HG03342 (cell line): ENCODE data around the gene MYH16.
"Not testable (repeated sequence)": the region's sequence is repeated elsewhere in the genome, so short reads cannot be mapped to it uniquely, and the experiment has no call there.

Experiments used
- ATAC-seq: cut with Tn5 transposase; IDR thresholded peaks from one replicate; pipeline ENCODE4 v1.9.1; 2021; ENCODE audit warnings: mild to moderate bottlenecking, moderate library complexity; ENCODE audit not compliant: unreplicated experiment

The MYH16 gene

DNA sequence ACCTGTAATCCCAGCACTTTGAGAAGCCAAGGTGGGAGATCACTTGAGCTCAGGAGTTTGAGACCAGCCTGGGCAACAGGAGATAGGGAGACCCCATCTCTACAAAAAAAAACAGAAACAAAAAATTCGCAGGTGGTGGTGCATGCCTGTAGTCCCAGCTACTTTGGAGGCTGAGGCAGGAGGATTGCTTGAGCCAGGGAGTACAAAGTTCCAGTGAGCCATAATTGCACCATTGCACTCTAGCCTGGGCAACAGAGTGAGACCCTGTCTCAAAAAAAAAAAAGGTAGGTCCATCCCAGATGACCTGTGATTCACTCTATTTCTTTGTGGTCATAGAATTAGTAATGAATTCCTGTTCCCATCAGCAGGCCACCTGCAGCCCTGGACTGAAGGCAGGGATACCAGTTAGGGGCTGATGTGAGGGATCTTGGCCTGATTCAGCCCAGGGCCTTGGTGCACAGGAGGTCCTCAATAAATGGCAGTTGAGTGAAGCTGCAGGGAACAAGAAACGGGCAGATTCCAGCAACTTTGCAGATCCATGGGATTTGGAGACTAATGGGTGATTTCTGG, at the start of gene MYH16:
Gene MYH16, plus strand, starts transcription at position 364 of the 570 bp plus-strand sequence.
- ATAC-seq = no peak

DNA sequence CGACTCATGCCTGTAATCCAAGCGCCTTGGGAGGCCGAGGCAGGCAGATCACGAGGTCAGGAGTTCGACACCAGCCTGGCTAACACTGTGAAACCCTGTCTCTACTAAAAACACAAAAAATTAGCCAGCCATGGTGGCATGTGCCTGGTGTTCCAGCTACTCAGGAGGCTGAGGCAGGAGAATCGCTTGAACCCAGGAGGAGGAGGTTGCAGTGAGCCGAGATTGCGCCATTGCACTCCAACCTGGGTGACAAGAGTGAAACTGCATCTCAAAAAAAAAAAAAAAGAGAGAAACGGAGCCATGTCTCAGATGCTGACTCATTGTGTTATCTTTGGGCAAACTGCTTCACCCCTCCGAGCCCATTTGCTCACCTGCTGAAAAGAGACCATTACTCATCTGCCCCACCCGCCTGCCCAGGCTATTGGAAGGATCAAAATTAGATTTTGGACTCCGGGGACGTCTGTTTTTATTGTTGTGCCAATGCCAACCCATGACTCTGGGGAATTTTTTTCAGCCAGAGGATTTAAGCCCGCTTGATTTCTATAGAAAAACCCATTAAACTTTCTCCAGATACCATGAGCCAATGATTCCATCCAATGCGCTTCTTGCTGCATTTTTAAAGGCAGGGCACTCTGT, 48.3 kb upstream of the MYH16 start:
- not testable (repeated sequence) for ATAC-seq

DNA sequence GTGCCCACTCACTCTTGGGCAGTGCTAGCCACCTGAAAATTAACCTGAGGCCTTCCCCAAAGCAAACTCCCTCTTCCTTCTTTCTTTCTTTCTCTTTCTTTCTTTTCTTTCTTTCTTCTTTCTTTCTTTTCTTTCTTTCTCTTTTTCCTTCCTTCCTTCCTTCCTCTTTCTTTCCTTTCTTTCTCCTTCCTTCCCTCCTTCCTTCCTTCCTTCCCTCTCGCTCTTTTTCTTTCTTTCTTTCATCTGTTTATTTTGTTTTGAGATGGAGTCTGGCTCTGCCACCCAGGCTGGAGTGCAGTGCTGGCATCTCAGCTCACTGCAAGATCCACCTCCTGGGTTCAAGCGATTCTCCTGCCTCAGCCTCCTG, 47.8 kb upstream of the MYH16 start:
- ATAC-seq = no peak

DNA sequence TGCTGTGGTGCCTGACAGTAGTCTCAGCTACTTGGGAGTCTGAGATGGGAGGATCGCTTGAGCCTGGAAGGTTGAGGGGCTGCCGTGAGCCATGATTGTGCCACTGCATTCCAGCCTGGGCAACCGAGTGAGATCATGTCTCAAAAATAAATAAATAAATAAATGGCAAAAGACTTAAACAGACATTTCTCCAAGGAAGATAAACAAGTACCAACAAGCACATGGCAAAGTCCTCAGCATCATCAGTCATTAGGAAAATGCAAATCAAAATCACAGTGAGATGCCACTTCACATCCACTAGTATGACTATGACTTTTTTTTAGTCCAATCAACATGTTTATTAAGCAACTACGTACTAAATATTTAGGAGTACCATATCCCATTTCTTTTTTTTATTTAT, 43.4 kb upstream of the MYH16 start:
- no peak for ATAC-seq

DNA sequence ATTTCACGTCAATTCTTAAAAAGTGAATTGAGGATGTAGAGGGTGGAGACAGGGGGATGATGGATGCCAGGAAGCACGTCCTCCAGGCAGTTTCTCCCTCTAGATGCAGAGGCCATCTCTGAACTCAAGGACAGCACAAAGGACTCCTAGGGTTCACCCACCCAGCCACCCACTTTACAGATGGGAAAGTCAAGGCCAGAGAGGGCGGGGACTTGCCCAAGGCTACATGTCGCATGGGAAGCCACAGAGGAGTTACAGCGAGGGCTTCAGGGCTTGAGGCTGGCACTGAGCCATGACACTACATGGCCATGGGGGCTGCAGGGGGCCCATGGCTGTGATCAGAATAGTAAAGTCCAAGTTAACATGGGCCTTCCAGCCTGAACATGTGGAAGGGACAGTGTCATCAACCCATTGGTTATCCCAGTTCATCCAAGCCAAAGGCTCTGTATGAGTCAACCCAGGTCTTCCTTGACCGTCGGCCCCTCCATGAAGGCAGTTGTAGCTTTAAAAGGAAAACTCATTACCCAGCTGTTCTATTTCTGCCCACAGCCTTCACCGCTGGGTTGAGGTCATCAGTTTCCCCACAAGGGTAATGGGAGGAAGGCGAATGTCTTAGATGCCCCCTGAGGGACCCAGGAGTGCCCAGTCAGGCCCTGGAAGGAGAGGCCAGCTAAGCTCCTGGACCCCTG, 40.4 kb upstream of the MYH16 start:
- ATAC-seq = no peak

DNA sequence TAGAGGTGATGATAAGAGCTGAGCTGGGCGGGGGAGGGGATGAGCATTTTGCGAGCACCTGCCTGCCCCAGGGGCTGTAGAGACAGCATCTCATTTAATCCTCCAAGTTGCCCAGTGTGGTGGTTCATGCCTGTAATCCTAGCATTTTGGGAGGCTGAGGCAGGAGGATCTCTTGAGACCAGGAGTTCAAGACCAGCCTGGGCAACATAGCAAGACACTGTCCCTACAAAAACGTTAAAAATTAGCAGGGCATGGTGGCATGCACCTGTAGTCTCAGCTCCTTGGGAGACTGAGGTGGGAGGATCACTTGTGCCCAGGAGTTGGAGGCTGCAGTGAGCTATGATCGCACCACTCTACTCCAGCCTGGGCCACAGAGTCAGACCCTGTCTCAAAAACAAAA, 39.7 kb upstream of the MYH16 start:
- ATAC-seq = not testable (repeated sequence)

DNA sequence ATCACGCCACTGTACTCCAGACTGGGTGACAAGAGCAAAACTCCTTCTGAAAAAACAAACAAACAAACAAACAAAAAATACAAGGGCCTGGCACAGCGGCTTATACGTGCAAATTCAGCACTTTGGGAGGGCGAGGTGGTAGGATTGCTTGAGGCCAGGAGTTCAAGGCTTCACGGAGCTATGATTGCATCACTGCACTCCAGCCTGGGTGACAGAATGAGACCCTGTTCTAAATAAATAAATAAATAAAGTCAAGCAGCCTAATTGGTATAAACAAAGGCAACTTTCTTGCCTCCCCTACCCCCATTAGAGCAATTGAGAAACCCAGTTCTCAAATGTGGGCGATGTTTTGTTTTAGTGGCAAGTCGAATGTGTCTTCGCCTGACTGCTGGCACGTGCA, 38.5 kb upstream of the MYH16 start:
- no peak for ATAC-seq

DNA sequence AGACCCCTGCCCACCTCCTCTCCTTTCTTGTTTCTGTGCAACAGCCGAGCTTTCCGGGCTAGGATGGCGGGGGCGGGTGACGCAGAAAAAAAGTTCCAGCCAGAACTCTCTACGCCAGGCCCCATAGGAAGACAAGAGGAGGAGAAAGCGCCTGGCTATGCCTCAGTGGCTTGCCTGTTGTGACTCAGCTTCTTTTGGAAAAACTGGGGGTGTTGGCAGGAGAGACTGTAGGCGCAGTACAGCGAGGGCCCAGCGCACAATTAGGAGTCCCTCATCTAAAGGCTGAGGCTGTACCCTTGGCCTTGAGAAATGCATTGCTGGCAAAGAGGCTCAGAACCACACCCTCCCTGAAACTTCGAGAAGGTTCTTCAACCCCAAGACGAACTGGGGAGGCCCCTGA, 36.7 kb upstream of the MYH16 start:
- no peak for ATAC-seq

DNA sequence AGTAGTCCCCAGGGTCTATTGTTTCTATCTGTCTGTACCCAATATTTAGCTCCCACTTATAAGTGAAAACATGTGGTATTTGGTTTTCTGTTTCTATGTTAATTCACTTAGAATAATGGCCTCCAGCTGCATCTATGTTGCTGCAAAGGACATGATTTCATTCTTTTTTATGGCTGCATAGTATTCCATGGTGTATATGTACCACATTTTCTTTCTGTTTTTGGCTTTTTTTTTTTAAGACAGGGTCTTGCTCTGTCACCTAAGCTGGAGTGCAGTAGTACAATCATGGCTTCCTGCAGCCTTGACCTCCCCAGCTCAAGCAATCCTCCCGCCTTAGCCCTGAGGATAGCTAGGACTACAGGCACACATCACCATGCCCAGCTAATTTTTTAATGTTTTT, 34.8 kb upstream of the MYH16 start:
- not testable (repeated sequence) for ATAC-seq

DNA sequence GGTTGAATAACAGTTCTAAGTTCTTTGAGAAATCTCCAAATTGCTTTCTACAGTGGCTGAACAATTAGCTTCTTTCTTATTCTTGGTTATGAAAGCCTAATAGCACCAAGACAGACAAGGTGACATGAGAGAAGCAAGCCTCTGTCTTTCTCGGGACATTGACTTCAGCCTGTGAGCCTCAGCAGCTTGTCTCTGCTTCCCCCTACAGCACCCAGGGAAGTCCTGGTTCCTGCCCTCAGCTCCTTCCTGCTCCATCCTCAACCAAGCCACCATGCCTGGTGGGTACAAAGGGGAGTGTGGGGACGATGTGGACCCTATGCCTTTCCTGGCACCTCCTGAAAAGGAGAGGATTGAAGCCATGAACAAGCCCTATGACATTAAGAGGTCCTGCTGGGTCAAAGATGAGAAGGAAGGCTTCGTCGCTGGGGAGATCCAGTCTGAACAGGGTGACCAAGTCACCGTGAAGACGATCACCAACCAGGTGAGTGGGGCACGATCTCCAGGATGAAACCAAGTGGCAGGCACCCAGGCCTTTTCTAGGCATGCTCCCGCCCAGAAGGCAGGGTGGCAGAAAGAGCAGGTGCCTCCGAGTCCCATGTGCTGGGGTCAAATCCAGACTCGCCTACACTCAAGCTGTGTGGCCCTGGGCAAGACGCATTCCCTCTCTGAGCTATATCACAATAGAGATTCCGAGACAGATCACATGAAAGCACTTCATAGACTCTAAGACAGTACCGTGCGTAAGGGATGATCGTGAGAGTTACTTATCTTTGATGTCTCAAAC, 33.9 kb upstream of the MYH16 start:
- ATAC-seq = no peak

DNA sequence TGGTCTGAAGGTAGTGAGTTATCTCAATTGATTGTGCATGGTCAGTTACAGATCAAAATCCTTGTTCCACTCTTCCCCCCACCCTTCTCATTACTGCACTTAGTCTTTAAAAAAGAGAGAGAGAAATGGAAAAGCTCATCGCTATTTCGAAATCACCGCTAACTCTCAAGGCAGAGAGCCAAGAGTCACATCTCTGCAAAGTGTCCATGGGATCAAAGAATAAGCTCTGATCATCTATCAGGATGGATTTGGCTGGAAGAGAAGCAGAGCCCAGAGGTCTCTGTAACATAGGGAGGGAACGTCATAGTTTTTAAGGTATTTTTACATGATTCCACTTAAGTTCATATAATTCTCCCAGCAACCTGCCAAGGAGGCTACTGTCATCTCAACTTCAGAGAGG, 30.0 kb upstream of the MYH16 start:
- no peak for ATAC-seq

DNA sequence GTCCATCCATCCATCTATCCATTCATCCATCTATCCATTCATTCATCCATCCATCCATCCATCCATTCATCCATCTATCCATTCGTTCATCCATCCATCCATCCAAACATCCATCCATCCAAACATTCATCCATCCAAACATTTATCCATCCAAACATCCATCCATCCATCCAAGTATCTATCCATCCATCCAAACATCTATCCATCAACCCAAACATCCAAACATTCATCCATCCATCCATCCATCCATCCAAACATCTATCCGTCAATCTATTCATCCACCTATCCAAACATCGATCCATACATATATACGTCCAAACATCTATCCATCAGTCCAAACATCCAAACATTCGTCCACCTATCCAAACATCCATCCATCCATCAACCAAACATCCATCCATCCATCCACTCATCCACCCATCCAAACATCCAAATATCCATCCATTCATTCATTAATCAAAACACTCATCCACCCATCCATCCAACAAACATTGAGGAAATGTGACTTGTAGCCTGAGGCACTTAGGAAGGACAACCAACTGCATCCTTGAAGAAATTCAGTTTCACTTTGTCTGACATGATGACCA, 28.8 kb upstream of the MYH16 start:
- ATAC-seq = no peak

DNA sequence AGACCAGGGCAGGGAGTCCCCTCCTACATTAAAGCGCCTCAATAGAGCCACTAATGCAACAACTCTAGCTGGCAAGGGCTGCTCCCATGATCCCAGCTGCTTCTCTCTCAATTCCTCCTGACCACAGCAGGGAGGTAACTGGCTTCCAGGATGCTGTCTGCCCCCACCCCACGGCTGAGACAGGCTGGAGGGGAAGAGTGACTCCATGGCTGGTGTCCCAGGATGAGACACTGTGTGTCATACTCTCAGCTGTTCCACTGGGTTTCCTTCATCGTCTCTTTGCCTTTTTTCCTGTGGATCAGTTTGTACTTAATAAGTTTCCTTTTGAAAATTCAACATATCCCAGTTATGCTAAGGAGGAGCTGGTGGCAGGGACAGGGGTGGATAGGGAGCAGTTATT, 27.7 kb upstream of the MYH16 start:
- ATAC-seq = no peak

DNA sequence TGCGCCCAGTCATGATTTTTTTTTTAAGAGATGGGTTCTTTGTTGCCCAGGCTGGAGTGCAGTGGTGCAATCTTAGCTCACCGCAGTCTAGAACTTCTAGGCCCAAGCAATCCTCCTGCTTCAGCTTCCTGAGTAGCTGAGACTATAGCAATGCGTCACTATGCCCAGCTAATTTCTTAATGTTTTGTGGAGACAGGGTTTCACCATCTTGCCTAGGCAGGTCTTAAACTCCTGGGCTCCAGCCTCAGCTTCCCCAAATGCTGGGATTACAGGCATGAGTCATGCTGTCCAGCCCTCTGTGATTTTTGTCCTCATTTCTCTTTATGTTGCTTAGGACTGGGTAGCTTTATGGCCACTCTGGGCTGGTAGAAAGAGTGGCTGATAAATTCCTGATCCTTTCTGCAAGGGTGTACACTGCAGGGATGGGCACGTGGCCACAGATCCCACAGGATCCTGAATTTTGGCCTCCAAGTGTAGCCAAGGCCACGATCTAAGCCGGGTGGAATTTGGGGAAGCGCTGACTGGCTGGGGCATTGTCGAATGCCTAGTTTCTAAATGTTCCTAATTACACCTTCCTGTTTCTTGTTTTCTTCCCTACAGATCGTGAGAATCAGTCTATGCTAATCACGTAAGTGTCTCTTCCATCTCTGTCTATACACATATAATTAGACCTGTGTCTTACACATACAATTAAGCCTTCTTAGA, 24.1 kb upstream of the MYH16 start:
- no peak for ATAC-seq

DNA sequence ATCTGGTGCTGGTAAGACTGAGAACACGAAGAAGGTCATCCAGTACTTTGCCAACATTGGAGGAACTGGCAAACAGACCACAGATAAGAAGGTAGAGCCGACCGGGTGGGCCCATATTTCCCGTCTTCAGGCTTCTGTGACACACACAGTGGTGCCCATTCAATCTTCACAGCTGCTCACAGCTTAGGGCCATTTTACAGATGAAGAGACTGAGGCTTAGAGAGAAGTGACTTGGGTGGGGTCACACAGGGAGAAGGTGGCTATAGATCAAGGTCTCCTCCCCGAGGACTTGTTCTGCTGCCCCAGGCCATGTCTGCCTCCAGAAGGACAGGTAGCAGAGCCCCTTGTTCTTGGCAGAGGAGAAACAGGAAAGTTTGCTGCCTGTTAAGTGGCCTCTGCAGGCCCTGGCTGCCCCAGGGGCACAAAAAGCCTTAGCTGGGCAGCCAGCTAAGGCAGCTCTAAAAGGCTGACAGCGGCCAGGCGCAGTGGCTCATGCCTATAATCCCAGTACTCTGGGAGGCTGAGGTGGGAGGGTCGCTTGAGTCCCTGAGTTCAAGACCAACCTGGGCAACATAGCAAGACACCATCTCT, 22.6 kb upstream of the MYH16 start:
- no peak for ATAC-seq

DNA sequence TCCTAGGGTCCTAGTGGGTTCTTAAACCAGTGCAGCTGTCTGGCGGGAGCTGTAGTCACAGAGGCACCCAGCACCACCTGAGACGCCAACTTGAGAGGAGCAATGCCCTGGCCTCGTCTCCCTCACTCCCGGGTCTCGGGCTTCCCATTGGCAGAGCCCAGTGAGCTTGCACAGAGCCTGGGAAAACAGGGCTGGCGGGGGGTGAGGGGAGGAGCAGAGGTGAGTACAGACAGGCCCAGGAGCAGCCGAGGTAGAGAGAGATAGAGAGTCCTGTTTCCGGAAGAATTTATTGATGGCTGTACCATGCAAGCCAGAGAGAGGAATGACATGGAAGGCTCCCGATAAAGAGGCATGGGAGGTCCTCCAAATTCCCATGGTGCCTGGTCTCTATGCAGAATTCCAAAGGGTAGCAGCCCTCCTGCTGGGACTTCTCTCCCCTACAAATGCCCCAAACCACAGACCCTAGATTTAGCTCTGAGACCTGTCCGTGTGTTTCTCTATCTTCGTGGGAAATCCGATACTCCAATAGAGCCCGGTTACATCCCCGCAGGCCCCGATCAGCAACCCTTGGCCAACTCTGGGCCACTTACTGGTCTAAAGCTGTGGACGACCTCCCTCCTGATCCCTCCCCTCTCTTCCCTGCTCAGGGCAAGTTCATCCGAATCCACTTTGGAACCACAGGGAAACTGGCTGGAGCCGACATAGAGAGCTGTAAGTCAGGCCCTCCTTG, 20.3 kb upstream of the MYH16 start:
- no peak for ATAC-seq

DNA sequence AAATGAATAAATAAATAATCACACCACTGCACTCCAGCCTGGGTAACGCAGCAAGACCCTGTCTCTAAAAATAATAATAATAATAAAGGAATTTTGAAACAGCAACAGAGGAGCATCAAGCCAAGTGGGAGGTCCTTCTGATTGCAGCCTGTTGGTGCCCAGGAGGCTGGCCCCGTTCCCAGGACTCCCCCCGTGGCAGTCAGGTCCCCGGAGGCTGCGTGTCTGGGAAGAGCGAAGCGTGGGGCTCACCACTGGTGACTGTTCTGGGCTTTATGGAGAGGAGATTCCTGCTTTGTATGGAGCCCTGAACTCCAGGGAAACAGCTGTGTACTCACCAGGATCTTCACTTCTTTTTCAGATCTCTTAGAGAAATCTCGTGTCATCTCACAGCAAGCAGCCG, 19.3 kb upstream of the MYH16 start:
- ATAC-seq = no peak

DNA sequence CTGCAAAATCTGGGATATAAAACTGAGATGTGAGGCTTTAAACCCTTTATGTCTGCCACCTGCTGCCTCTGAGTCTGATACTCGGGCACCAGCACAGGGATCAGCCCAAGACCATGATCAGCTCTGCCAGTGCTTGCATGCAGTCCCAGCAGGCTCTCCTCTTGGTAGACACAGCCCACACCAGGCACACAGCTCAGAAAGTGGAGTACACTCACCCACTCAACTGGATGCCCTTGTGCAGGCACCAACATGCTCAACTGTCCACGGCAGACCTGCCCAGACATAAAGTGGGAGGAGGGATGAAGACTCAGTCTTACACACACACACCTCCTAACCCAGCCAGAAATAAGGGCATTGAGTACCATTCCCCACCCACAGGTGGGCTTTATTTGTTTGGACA, 18.2 kb upstream of the MYH16 start:
- ATAC-seq = no peak

DNA sequence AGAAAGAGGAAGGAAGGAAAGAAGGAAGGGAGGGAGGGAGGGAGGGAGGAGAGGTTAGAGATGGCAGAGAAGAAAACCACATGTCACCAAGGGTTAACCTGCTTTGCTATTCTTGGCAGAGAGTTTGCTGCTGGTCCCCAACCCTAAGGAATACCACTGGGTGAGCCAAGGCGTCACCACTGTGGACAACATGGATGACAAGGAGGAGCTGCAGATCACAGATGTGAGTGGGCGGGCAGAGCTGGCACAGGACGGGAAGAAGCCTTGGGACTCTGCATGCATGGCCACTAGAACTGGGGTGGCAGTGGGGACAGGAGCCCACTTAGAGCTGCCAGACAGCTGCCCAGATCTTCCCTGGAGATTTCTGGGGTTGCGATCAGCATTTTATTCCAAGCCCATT, 17.2 kb upstream of the MYH16 start:
- ATAC-seq = no peak

DNA sequence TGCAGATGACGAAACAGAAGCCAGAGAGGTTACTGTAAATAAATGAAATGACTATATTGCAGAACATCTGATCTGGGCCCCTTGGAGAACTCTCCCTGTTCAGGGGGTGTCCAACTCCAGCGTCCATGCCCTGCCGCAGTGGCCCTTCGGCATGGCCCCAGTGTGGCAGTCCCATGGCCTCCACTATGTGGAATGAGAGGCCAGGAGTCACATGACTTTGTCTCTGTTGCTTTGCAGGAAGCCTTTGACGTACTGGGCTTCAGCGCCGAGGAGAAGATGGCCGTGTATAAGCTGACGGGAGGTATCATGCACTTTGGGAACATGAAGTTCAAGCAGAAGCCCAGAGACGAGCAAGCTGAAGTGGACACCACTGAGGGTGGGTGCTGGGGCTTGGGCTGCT, 15.6 kb upstream of the MYH16 start:
- ATAC-seq = no peak
